OCI-LY7 (cell line): ENCODE measurements around the gene ZNF490. TPM values are rescaled to one million over a fixed set of nuclear protein-coding genes. Genes with fewer than 3 reads are reported as not detected.
"Not testable (repeated sequence)": the region's sequence is repeated elsewhere in the genome, so short reads cannot be mapped to it uniquely, and the experiment has no call there.

Experiments used
- BruUV-seq: library from RNA; stranded (reverse); fragments of 400-500 nt; replicated peaks from 2 replicates; lab custom pipeline; 2021; lab: Mats Ljungman, UMichigan
- CTCF ChIA-PET: fragments of 300-600 bp; sonication (Branson Sonifier 250); formaldehyde crosslinking; loops from one replicate; lab custom pipeline; 2022; ENCODE audit warnings: antibody characterized with exemption; ENCODE audit not compliant: unreplicated experiment; lab: Charles Lee
- POLR2A ChIA-PET: fragments of 300-600 bp; sonication (Branson Sonifier 250); formaldehyde crosslinking; loops from one replicate; lab custom pipeline; 2022; ENCODE audit warnings: antibody characterized with exemption; lab: Charles Lee
- DNase-seq: peaks from one replicate; pipeline ENCODE4 v3.0.0-alpha.2; 2015; ENCODE audit warnings: low spot score
- H2AFZ ChIP-seq: fragments of 200-600 bp; sonication (generic), shearing (Covaris generic); 2 replicates; pipeline ENCODE4 v1.6.1; 2014; ENCODE audit warnings: mild to moderate bottlenecking, antibody characterized with exemption, low read length, moderate library complexity
- H3K27ac ChIP-seq: fragments of 200-600 bp; sonication (generic); 2 replicates; pipeline ENCODE4 v1.5.1; 2014; ENCODE audit warnings: mixed run types, low read depth, mild to moderate bottlenecking, moderate library complexity, low read length, inconsistent platforms; ENCODE audit not compliant: poor library complexity, severe bottlenecking
- H3K36me3 ChIP-seq: fragments of 200-600 bp; sonication (generic); 2 replicates; pipeline ENCODE4 v1.6.1; 2014; ENCODE audit warnings: mild to moderate bottlenecking, antibody characterized with exemption, low read length, moderate library complexity, mixed read lengths; ENCODE audit not compliant: insufficient read depth
- H3K4me1 ChIP-seq: fragments of 200-600 bp; sonication (generic); 2 replicates; pipeline ENCODE4 v1.5.1; 2014; ENCODE audit warnings: mild to moderate bottlenecking, low read length; ENCODE audit not compliant: insufficient read depth, poor library complexity, severe bottlenecking
- H3K4me2 ChIP-seq: fragments of 200-600 bp; sonication (generic); 2 replicates; pipeline ENCODE4 v1.6.1; 2014; ENCODE audit warnings: mild to moderate bottlenecking, low read length
- H3K4me3 ChIP-seq: fragments of 200-600 bp; sonication (generic); 2 replicates; pipeline ENCODE4 v1.5.1; 2014; ENCODE audit warnings: mild to moderate bottlenecking, low read depth, low read length; ENCODE audit not compliant: poor library complexity, severe bottlenecking
- H3K79me2 ChIP-seq: fragments of 200-600 bp; sonication (generic); 2 replicates; pipeline ENCODE4 v1.6.1; 2016; ENCODE audit warnings: low read depth, mild to moderate bottlenecking, low read length, moderate library complexity, mixed read lengths; ENCODE audit not compliant: insufficient read depth
- H3K9me2 ChIP-seq: fragments of 200-600 bp; sonication (generic); 2 replicates; pipeline ENCODE4 v1.6.1; 2016; ENCODE audit warnings: mild to moderate bottlenecking, low read length, mixed read lengths; ENCODE audit not compliant: insufficient read depth
- H3K9me3 ChIP-seq: fragments of 200-600 bp; sonication (generic); 2 replicates; pipeline ENCODE4 v1.6.1; 2014; ENCODE audit warnings: mild to moderate bottlenecking, mixed run types, low read length, mixed read lengths
- H4K20me1 ChIP-seq: fragments of 200-600 bp; sonication (generic); 2 replicates; pipeline ENCODE4 v1.6.1; 2014; ENCODE audit warnings: mild to moderate bottlenecking, antibody characterized with exemption, low read length, moderate library complexity, mixed read lengths; ENCODE audit not compliant: insufficient read depth
- EZH2phosphoT487 ChIP-seq: fragments of 200-600 bp; sonication (generic); IDR thresholded peaks from 2 replicates; pipeline ENCODE4 v1.6.1; 2018; ENCODE audit warnings: low read depth, borderline replicate concordance, mild to moderate bottlenecking, mixed run types, antibody characterized with exemption, low read length, moderate library complexity, mixed read lengths
- intact Hi-C: fragments of 100-400 bp; cut with micrococcal nuclease; formaldehyde crosslinking; loops from one replicate; pipeline ENCODE4 v1.10.0; 2022; ENCODE audit not compliant: unreplicated experiment
- total RNA-seq, 2 experiments: library from RNA; depleted of rRNA in 1 of 2; stranded (reverse); fragments of >200 nt in 1 of 2; shearing (Covaris generic) in 1 of 2; gene quantifications; 2 replicates each; pipeline ENCODE4 v1.2.3, GENCODE V29; 2014 to 2022
- TF ChIP-seq, protein P1 (sequence below): fragments of 200-600 bp; sonication (generic); conservative IDR thresholded peaks from 2 replicates; pipeline ENCODE4 v1.5.1; 2014; ENCODE audit warnings: mild to moderate bottlenecking, antibody characterized with exemption, low read length, moderate library complexity, mixed read lengths

Gene ZNF490
- total RNA-seq, 2 experiments from 2014 or later, result 8.1 to 8.6 TPM

DNA sequence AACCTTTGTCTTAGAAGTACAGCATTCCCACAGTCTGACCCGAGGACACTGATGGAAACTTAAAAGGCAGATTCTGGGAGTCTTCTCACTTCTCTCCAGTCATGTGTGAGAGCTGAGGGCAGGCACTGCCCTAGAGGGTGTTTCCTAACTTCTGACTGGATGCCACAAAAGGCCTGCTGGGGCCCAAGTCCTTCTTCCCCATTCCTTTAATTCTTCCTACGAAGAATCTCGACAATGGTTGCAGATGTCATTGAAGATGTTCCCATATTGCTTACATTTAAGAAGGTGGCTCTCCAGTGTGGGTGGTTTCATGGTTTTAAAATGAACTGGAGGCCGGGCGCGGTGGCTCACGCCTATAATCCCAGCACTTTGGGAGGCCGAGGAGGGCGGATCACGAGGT, 32.0 kb downstream of the ZNF490 start:
- no peak for TF ChIP-seq EZH2phosphoT487
- TF ChIP-seq, protein P1, sequence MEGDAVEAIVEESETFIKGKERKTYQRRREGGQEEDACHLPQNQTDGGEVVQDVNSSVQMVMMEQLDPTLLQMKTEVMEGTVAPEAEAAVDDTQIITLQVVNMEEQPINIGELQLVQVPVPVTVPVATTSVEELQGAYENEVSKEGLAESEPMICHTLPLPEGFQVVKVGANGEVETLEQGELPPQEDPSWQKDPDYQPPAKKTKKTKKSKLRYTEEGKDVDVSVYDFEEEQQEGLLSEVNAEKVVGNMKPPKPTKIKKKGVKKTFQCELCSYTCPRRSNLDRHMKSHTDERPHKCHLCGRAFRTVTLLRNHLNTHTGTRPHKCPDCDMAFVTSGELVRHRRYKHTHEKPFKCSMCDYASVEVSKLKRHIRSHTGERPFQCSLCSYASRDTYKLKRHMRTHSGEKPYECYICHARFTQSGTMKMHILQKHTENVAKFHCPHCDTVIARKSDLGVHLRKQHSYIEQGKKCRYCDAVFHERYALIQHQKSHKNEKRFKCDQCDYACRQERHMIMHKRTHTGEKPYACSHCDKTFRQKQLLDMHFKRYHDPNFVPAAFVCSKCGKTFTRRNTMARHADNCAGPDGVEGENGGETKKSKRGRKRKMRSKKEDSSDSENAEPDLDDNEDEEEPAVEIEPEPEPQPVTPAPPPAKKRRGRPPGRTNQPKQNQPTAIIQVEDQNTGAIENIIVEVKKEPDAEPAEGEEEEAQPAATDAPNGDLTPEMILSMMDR, result no peak
- CTCF ChIA-PET, result no interaction called here
- BruUV-seq, result no TSS peak
- no peaks in the 10 kb centered on the region for H3K9me2 ChIP-seq
- no peak overlapping the region for H3K27ac ChIP-seq
- H3K36me3 ChIP-seq, result peaks cover 23% of the 10 kb centered on the region
- H4K20me1 ChIP-seq, result no peaks in the 10 kb centered on the region
- DNase-seq, result no peak
- H3K79me2 ChIP-seq, result no peaks in the 10 kb centered on the region
- H2AFZ ChIP-seq, result no peak overlapping the region
- H3K4me3 ChIP-seq, result no peak overlapping the region
- H3K9me3 ChIP-seq, result no peaks in the 10 kb centered on the region
- no peak overlapping the region for H3K4me2 ChIP-seq
- POLR2A ChIA-PET, result interaction anchor here (0.6 kb wide), 1 partner anchor 32 kb away, joined by 4 read pairs; the partner anchor contains the start of genes ZNF490 and ZNF791
- intact Hi-C loops, result no loop called here
- peaks cover 11% of the 10 kb centered on the region for H3K4me1 ChIP-seq

GRCh38 chr19:12574036-12574435, 36.6 kb downstream of the ZNF490 start:
- peak; percentile 85 for DNase-seq
- Histone ChIP-seq H2AFZ (peak overlapping the region; percentile 46; the same call in 1 of the 2 replicates), H3K9me2 (no peaks in the 10 kb centered on the region), H3K27ac (peak overlapping the region; percentile 51), H3K9me3 (no peaks in the 10 kb centered on the region), H3K4me2 (peak overlapping the region; percentile 58), H3K36me3 (0 out of 2 replicates have a peak, but pooled peaks cover 4% of the 10 kb centered on the region), H3K4me3 (peak overlapping the region; percentile 3), H3K79me2 (no peaks in the 10 kb centered on the region), H3K4me1 (peaks cover 23% of the 10 kb centered on the region), H4K20me1 (no peaks in the 10 kb centered on the region)
- CTCF ChIA-PET, result interaction anchor here (0.6 to 0.8 kb wide), 3 partner anchors 34 to 104 kb away, joined by 3 to 4 read pairs (median 3); no protein-coding TSS in a partner anchor
- no peak for TF ChIP-seq EZH2phosphoT487
- TF ChIP-seq, protein P1, result no peak
- intact Hi-C loops, result no loop called here
- no TSS peak for BruUV-seq
- POLR2A ChIA-PET, result interaction anchor here (0.6 to 0.9 kb wide), 2 partner anchors 40 to 90 kb away, joined by 3 read pairs; partner anchors contain the start of gene ZNF709

DNA sequence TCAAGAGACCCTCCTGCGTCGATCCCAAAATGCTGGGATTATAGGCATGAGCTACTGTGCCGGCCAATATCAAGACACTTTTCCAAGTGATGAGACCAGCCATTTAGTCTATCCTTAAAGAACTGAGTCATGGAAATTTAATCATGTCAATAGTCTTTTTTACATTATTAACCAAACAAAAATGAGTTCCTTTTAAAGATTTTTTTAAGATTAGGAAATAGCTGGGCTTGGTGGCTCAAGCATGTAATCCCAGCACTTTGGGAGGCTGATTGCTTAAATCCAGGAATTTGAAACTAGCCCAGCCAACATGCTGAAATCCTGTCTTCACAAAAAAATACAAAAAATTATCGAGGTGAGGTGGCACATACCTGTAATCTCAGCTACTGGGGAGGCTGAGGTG, 42.7 kb downstream of the ZNF490 start:
- H3K4me1 ChIP-seq, result peaks cover 12% of the 10 kb centered on the region
- no peak overlapping the region for H2AFZ ChIP-seq
- TF ChIP-seq EZH2phosphoT487, result no peak
- TF ChIP-seq, protein P1, result no peak
- no peaks in the 10 kb centered on the region for H3K9me3 ChIP-seq
- no peaks in the 10 kb centered on the region for H4K20me1 ChIP-seq
- ChIA-PET POLR2A (interaction anchor here (0.8 kb wide), 1 partner anchor 42 kb away, joined by 3 read pairs; the partner anchor contains the start of gene ZNF490), CTCF (no interaction called here)
- no peak overlapping the region for H3K4me3 ChIP-seq
- no peaks in the 10 kb centered on the region for H3K36me3 ChIP-seq
- intact Hi-C loops, result no loop called here
- H3K4me2 ChIP-seq, result no peak overlapping the region
- no peak overlapping the region for H3K27ac ChIP-seq
- no peaks in the 10 kb centered on the region for H3K9me2 ChIP-seq
- H3K79me2 ChIP-seq, result no peaks in the 10 kb centered on the region
- no TSS peak for BruUV-seq
- DNase-seq, result no peak

DNA sequence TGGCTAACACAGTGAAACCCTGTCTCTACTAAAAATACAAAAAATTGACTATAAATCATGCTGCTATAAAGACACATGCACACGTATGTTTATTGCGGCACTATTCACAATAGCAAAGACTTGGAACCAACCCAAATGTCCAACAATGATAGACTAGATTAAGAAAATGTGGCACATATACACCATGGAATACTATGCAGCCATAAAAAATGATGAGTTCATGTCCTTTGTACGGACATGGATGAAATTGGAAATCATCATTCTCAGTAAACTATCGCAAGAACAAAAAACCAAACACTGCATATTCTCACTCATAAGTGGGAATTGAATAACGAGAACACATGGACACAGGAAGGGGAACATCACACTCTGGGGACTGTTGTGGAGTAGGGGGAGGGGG, 44.2 kb downstream of the ZNF490 start:
- POLR2A ChIA-PET, result interaction anchor here (0.6 kb wide), 1 partner anchor 65 kb away, joined by 3 read pairs; no protein-coding TSS in a partner anchor
- H3K4me2 ChIP-seq, DNase-seq, H3K4me3 ChIP-seq, CTCF ChIA-PET, intact Hi-C loops, H4K20me1 ChIP-seq, H3K36me3 ChIP-seq, H3K4me1 ChIP-seq, H3K27ac ChIP-seq, H3K79me2 ChIP-seq, H3K9me2 ChIP-seq, H2AFZ ChIP-seq, BruUV-seq, H3K9me3 ChIP-seq: not testable (repeated sequence)
